ENCODE data around the gene PTPRN2. TPM values are rescaled to one million over a fixed set of nuclear protein-coding genes. Genes with fewer than 3 reads are reported as not detected.

Gene PTPRN2
- total RNA-seq, 2 experiments from 2014 or later: 0.70 TPM; not detected in 1

DNA sequence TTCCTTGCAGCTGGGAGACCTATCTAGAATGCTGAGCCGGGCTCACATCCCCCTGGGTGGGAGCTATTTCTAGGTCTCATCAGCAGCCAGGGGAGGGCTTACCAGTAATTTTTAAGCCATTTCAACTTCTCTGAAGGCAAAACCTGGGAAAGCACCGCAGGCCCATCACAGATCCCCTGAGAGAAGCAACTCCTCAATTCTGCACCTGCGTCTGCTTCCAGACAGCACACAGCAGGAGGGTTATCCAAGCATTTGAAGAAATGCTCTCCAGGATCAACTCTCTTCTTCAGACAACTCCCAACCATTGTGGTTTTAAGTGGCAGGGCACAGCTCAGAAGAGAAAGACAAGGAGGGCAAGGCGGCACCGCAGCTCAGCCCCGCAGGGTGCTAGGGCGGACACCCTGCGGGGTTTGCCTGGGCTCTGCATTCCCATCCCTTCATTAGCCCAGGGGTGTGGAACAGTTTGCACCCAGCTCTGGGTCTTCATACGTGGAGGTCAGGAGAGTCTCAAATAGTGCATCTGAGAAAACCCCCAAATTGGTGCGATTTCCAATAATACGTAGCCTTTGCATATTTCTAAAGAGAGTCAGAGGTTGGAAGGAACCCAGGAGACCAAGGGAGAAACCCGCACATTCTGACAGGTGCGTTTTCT lies 632.1 kb downstream of the PTPRN2 start:
- Histone ChIP-seq H2AFZ (ENCODE audit: low read length) (no peak overlapping the region), H3K4me1 (ENCODE audit: insufficient read depth, low read length, poor library complexity, severe bottlenecking) (no peaks in the 10 kb centered on the region), H3K36me3 (ENCODE audit: insufficient read depth, low read length) (no peaks in the 10 kb centered on the region), H3K4me3 (ENCODE audit: low read depth, low read length, poor library complexity, severe bottlenecking) (no peak overlapping the region), H4K20me1 (ENCODE audit: insufficient read depth, low read length) (no peaks in the 10 kb centered on the region), H3K4me2 (ENCODE audit: low read length) (no peak overlapping the region), H3K27ac (ENCODE audit: low read depth, low read length, poor library complexity, severe bottlenecking) (no peak overlapping the region), H3K9me3 (ENCODE audit: low read length) (no peaks in the 10 kb centered on the region), H3K9me2 (ENCODE audit: insufficient read depth, low read length) (no peaks in the 10 kb centered on the region), H3K79me2 (ENCODE audit: insufficient read depth, low read depth, low read length) (no peaks in the 10 kb centered on the region)
- ChIA-PET POLR2A (interaction anchor here (0.5 kb wide), 1 partner anchor 347 kb away, joined by 5 read pairs; no protein-coding TSS in a partner anchor), CTCF (ENCODE audit: unreplicated experiment) (no interaction called here)
- no peak for DNase-seq (ENCODE audit: low spot score)
- intact Hi-C loops (cut with micrococcal nuclease; ENCODE audit: unreplicated experiment): no loop called here
- TF ChIP-seq, protein P1, sequence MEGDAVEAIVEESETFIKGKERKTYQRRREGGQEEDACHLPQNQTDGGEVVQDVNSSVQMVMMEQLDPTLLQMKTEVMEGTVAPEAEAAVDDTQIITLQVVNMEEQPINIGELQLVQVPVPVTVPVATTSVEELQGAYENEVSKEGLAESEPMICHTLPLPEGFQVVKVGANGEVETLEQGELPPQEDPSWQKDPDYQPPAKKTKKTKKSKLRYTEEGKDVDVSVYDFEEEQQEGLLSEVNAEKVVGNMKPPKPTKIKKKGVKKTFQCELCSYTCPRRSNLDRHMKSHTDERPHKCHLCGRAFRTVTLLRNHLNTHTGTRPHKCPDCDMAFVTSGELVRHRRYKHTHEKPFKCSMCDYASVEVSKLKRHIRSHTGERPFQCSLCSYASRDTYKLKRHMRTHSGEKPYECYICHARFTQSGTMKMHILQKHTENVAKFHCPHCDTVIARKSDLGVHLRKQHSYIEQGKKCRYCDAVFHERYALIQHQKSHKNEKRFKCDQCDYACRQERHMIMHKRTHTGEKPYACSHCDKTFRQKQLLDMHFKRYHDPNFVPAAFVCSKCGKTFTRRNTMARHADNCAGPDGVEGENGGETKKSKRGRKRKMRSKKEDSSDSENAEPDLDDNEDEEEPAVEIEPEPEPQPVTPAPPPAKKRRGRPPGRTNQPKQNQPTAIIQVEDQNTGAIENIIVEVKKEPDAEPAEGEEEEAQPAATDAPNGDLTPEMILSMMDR (conservative IDR thresholded peaks at IDR 0.05; ENCODE audit: low read length): no peak
- TF ChIP-seq EZH2phosphoT487 (IDR thresholded peaks at IDR 0.05; ENCODE audit: borderline replicate concordance, low read depth, low read length): no peak
- no TSS peak for BruUV-seq (replicated peaks)

- Histone ChIP-seq H3K36me3 (ENCODE audit: insufficient read depth, low read length) (no peaks in the 10 kb centered on the region), H3K4me1 (ENCODE audit: insufficient read depth, low read length, poor library complexity, severe bottlenecking) (no peaks in the 10 kb centered on the region), H3K27ac (ENCODE audit: low read depth, low read length, poor library complexity, severe bottlenecking) (no peak overlapping the region), H3K9me2 (ENCODE audit: insufficient read depth, low read length) (no peaks in the 10 kb centered on the region), H2AFZ (ENCODE audit: low read length) (no peak overlapping the region), H3K4me2 (ENCODE audit: low read length) (no peak overlapping the region), H4K20me1 (ENCODE audit: insufficient read depth, low read length) (no peaks in the 10 kb centered on the region), H3K79me2 (ENCODE audit: insufficient read depth, low read depth, low read length) (no peaks in the 10 kb centered on the region), H3K9me3 (ENCODE audit: low read length) (no peaks in the 10 kb centered on the region), H3K4me3 (ENCODE audit: low read depth, low read length, poor library complexity, severe bottlenecking) (no peak overlapping the region)
- BruUV-seq (replicated peaks): no TSS peak
- DNase-seq (ENCODE audit: low spot score): no peak
- TF ChIP-seq, protein P1 (conservative IDR thresholded peaks at IDR 0.05; ENCODE audit: low read length): no peak
- TF ChIP-seq EZH2phosphoT487 (IDR thresholded peaks at IDR 0.05; ENCODE audit: borderline replicate concordance, low read depth, low read length): no peak
- intact Hi-C loops (cut with micrococcal nuclease; ENCODE audit: unreplicated experiment): no loop called here
- ChIA-PET POLR2A (interaction anchor here (0.5 kb wide), 1 partner anchor 348 kb away, joined by 5 read pairs; no protein-coding TSS in a partner anchor), CTCF (ENCODE audit: unreplicated experiment) (no interaction called here)
Measured at GRCh38 chr7:157954901-157955300, 632.7 kb downstream of the PTPRN2 start.

DNA sequence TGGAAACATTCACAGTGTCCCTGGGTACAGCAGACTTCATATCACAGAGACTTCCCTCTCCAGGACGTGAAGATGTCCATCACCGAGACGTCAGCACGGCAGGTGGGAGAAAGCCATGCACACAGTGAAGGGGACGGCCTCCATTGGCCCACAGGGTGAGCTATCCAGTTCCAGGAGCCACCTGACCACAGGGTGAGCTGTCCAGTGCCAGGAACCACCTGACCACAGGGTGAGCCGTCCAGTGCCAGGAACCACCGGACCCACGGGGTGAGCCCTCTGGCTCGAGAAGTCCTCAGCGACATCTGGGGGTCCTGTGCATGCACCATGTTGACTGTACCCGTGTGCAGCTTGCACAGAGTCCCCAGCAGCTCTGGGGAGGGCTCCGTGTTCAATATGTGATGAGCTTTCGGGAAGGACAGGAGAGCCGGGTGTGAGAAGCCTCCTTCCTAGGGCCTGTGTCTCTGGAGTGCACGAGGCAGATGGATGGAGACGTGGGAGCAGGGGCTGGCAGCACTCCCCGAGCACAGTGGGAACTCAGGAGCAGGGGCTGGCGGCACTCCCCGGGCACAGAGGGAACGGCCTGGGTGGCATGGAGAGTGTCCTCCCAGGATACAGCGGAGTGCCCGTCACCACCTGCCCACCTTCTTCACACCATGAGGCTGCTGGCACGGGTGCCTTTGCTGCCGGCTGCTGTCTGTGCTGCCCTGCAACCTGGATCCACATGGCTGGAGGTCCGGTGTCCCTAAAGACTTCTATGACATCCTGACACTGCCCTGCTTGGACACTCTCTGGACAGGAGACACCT lies 634.6 kb downstream of the PTPRN2 start:
- H3K79me2 ChIP-seq (ENCODE audit: insufficient read depth, low read depth, low read length): no peaks in the 10 kb centered on the region
- intact Hi-C loops (cut with micrococcal nuclease; ENCODE audit: unreplicated experiment): no loop called here
- H3K27ac ChIP-seq (ENCODE audit: low read depth, low read length, poor library complexity, severe bottlenecking): no peak overlapping the region
- H3K4me3 ChIP-seq (ENCODE audit: low read depth, low read length, poor library complexity, severe bottlenecking): no peak overlapping the region
- no peak for TF ChIP-seq EZH2phosphoT487 (IDR thresholded peaks at IDR 0.05; ENCODE audit: borderline replicate concordance, low read depth, low read length)
- TF ChIP-seq, protein P1 (conservative IDR thresholded peaks at IDR 0.05; ENCODE audit: low read length): no peak
- ChIA-PET POLR2A (no interaction called here), CTCF (ENCODE audit: unreplicated experiment) (no interaction called here)
- no peak for DNase-seq (ENCODE audit: low spot score)
- H4K20me1 ChIP-seq (ENCODE audit: insufficient read depth, low read length): no peaks in the 10 kb centered on the region
- no peaks in the 10 kb centered on the region for H3K4me1 ChIP-seq (ENCODE audit: insufficient read depth, low read length, poor library complexity, severe bottlenecking)
- H3K4me2 ChIP-seq (ENCODE audit: low read length): no peak overlapping the region
- H3K36me3 ChIP-seq (ENCODE audit: insufficient read depth, low read length): no peaks in the 10 kb centered on the region
- H2AFZ ChIP-seq (ENCODE audit: low read length): no peak overlapping the region
- no peaks in the 10 kb centered on the region for H3K9me2 ChIP-seq (ENCODE audit: insufficient read depth, low read length)
- no peaks in the 10 kb centered on the region for H3K9me3 ChIP-seq (ENCODE audit: low read length)
- BruUV-seq (replicated peaks): no TSS peak

Measured in OCI-LY7 (cell line).